HG02623 (cell line): ENCODE results near the gene TPCN2.
"Not testable (repeated sequence)": the region's sequence is repeated elsewhere in the genome, so short reads cannot be mapped to it uniquely, and the experiment has no call there.

ENCODE experiments used
- ATAC-seq: cut with Tn5 transposase; IDR thresholded peaks from one replicate; pipeline ENCODE4 v1.9.1; 2021; ENCODE audit warnings: moderate library complexity; ENCODE audit not compliant: unreplicated experiment

Gene TPCN2

GRCh38 chr11:69048694-69049489, at the start of gene TPCN2:
TSS of gene TPCN2 (plus strand) at chr11:69048932. CDS start at chr11:69048998, 66 bp downstream.
- ATAC-seq = peak; percentile 82

GRCh38 chr11:68999093-68999747, 49.5 kb upstream of the TPCN2 start:
- ATAC-seq = no peak

- ATAC-seq = not testable (repeated sequence)
Observed at GRCh38 chr11:68999748-69000355, 48.9 kb upstream of the TPCN2 start.

GRCh38 chr11:69000391-69000790, 48.3 kb upstream of the TPCN2 start:
- ATAC-seq = no peak

GRCh38 chr11:69000831-69001242, 47.9 kb upstream of the TPCN2 start:
- ATAC-seq = no peak

- ATAC-seq = no peak
Observed at GRCh38 chr11:69001243-69002081, 47.3 kb upstream of the TPCN2 start.

- no peak for ATAC-seq
Observed at GRCh38 chr11:69002110-69002569, 46.6 kb upstream of the TPCN2 start.

- ATAC-seq = no peak
Observed at GRCh38 chr11:69002570-69003231, 46.0 kb upstream of the TPCN2 start.

GRCh38 chr11:69003301-69003865, 45.3 kb upstream of the TPCN2 start:
- no peak for ATAC-seq

GRCh38 chr11:69003866-69004367, 44.8 kb upstream of the TPCN2 start:
- no peak for ATAC-seq

GRCh38 chr11:69004411-69005182, 44.1 kb upstream of the TPCN2 start:
- ATAC-seq = no peak

GRCh38 chr11:69005183-69005630, 43.5 kb upstream of the TPCN2 start:
- ATAC-seq = no peak

- no peak for ATAC-seq
Observed at GRCh38 chr11:69005631-69006368, 42.9 kb upstream of the TPCN2 start.

GRCh38 chr11:69006816-69007215, 41.9 kb upstream of the TPCN2 start:
- ATAC-seq = no peak

- ATAC-seq = no peak
Observed at GRCh38 chr11:69007975-69008381, 40.8 kb upstream of the TPCN2 start.

- ATAC-seq = no peak
Observed at GRCh38 chr11:69008737-69009440, 39.8 kb upstream of the TPCN2 start.

GRCh38 chr11:69009441-69010211, 39.1 kb upstream of the TPCN2 start:
- ATAC-seq = no peak
